AG04449 (cell line): ENCODE measurements around the gene CWC27.

Source experiments
- CTCF ChIA-PET: fragments of 350-600 bp; formaldehyde crosslinking; extraction: SDS; loops from one replicate; lab custom pipeline; 2021; ENCODE audit warnings: antibody characterized with exemption; lab: Yijun Ruan, JAX
- POLR2A ChIA-PET: fragments of 400-600, 350-600 bp; formaldehyde crosslinking; extraction: SDS; loops from one replicate; lab custom pipeline; 2020; ENCODE audit warnings: antibody characterized with exemption, inconsistent platforms; lab: Yijun Ruan, JAX
- DNase-seq: peaks from one replicate; pipeline ENCODE4 v3.0.0-alpha.2; 2010; ENCODE audit warnings: low read depth, low spot score
- H3K4me3 ChIP-seq: 2 replicates; pipeline ENCODE4 v1.5.1; 2011; ENCODE audit warnings: low read depth, mild to moderate bottlenecking, control low read depth, low read length
- TF ChIP-seq, protein P1 (sequence below): IDR thresholded peaks from one replicate; pipeline ENCODE4 v1.5.1; 2011; ENCODE audit warnings: mild to moderate bottlenecking, moderate library complexity, low read length, control low read depth, inconsistent platforms; ENCODE audit not compliant: insufficient read depth; ENCODE audit errors: missing control alignments

The CWC27 gene

DNA sequence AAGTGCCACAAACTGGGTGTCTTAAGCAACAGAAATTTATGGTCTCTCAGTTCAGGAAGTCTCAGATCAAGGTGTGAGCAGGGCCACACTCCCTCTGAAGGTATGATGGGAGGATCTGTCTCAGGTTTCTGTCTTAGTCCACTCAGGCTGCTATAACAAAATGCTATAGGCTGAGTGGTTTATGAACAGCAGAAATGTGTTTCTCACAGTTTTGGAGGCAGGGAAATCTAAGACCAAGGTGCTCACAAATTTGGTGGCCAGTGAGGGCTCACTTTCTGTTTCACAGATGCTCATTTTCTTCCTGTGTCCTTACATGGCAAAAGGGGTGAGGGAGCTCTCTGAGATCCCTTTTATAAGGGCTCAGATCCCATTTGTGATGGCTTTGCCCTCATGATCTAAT lies 281.4 kb downstream of the CWC27 start:
- TF ChIP-seq, protein P1, sequence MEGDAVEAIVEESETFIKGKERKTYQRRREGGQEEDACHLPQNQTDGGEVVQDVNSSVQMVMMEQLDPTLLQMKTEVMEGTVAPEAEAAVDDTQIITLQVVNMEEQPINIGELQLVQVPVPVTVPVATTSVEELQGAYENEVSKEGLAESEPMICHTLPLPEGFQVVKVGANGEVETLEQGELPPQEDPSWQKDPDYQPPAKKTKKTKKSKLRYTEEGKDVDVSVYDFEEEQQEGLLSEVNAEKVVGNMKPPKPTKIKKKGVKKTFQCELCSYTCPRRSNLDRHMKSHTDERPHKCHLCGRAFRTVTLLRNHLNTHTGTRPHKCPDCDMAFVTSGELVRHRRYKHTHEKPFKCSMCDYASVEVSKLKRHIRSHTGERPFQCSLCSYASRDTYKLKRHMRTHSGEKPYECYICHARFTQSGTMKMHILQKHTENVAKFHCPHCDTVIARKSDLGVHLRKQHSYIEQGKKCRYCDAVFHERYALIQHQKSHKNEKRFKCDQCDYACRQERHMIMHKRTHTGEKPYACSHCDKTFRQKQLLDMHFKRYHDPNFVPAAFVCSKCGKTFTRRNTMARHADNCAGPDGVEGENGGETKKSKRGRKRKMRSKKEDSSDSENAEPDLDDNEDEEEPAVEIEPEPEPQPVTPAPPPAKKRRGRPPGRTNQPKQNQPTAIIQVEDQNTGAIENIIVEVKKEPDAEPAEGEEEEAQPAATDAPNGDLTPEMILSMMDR = no peak
- ChIA-PET CTCF (interaction anchor here (0.8 to 2.9 kb wide), 2 partner anchors 10 to 239 kb away, joined by 3 to 9 read pairs; no protein-coding TSS in a partner anchor), POLR2A (no interaction called here)
- no peak overlapping the region for H3K4me3 ChIP-seq
- DNase-seq = no peak

GRCh38 chr5:65050826-65051498 lies 282.2 kb downstream of the CWC27 start:
- TF ChIP-seq, protein P1 = no peak
- ChIA-PET POLR2A (no interaction called here), CTCF (interaction anchor here (0.8 to 2.9 kb wide), 2 partner anchors 10 to 240 kb away, joined by 3 to 9 read pairs; no protein-coding TSS in a partner anchor)
- H3K4me3 ChIP-seq = no peak overlapping the region
- no peak for DNase-seq

GRCh38 chr5:65055938-65056337 lies 287.2 kb downstream of the CWC27 start:
- TF ChIP-seq, protein P1 = no peak
- ChIA-PET POLR2A (no interaction called here), CTCF (no interaction called here)
- no peak for DNase-seq
- no peak overlapping the region for H3K4me3 ChIP-seq

GRCh38 chr5:65059681-65060598 lies 291.2 kb downstream of the CWC27 start:
- POLR2A ChIA-PET = interaction anchor here (0.6 kb wide), 1 partner anchor 421 kb away, joined by 3 read pairs; no protein-coding TSS in a partner anchor
- DNase-seq = peak; percentile 34
- CTCF ChIA-PET = interaction anchor here (0.9 to 2.4 kb wide), 2 partner anchors 10 to 41 kb away, joined by 4 to 9 read pairs; no protein-coding TSS in a partner anchor
- TF ChIP-seq, protein P1 = no peak
- no peak overlapping the region for H3K4me3 ChIP-seq

GRCh38 chr5:65061250-65061973 lies 292.7 kb downstream of the CWC27 start:
- H3K4me3 ChIP-seq = no peak overlapping the region
- CTCF ChIA-PET = interaction anchor here (0.8 to 2.4 kb wide), 4 partner anchors 11 to 422 kb away, joined by 3 to 9 read pairs (median 3); no protein-coding TSS in a partner anchor
- TF ChIP-seq, protein P1 = no peak
- POLR2A ChIA-PET = interaction anchor here (1.0 to 1.2 kb wide), 2 partner anchors 23 to 29 kb away, joined by 3 to 4 read pairs; no protein-coding TSS in a partner anchor
- no peak for DNase-seq
